ENCODE results near the gene COPS6. TPM values are rescaled to one million over a fixed set of nuclear protein-coding genes. Genes with fewer than 3 reads are reported as not detected.

Gene COPS6
- total RNA-seq: 85.2 TPM
- long read RNA-seq, transcript COPS6-201 (10 exons, 1,432 nt): major isoform, 350 of 366 reads
- long read RNA-seq, partial matches to known transcripts: 5 of 366 reads
- long read RNA-seq, other reads (novel, unspliced or antisense): 7 of 366 reads

- DNase-seq (ENCODE audit: low spot score): peak; percentile 94
These were observed at the start of gene COPS6 for GRCh38 chr7:100088621-100089457. TSS of gene COPS6 (plus strand) at chr7:100088969. CDS start at chr7:100088991, 22 bp downstream.

- DNase-seq (ENCODE audit: low spot score): no peak
These were observed 48.2 kb upstream of the COPS6 start for GRCh38 chr7:100040575-100040974.

GRCh38 chr7:100044718-100045117 is 44.1 kb upstream of the COPS6 start:
- DNase-seq (ENCODE audit: low spot score): no peak

GRCh38 chr7:100048680-100049079 is 40.1 kb upstream of the COPS6 start:
- DNase-seq (ENCODE audit: low spot score): no peak

GRCh38 chr7:100049441-100050291 is 39.1 kb upstream of the COPS6 start, which contains the start of gene ZSCAN21:
TSS of gene ZSCAN21 (plus strand) at chr7:100049774. CDS start at chr7:100057007, 7,233 bp downstream.
- peak; percentile 97 for DNase-seq (ENCODE audit: low spot score)

- DNase-seq (ENCODE audit: low spot score): no peak
These were observed 37.2 kb upstream of the COPS6 start for GRCh38 chr7:100051611-100052010.

GRCh38 chr7:100053215-100053614 is 35.6 kb upstream of the COPS6 start:
- DNase-seq (ENCODE audit: low spot score): no peak

- no peak for DNase-seq (ENCODE audit: low spot score)
These were observed 31.8 kb upstream of the COPS6 start for GRCh38 chr7:100057006-100057405.

GRCh38 chr7:100059251-100059739 is 29.5 kb upstream of the COPS6 start:
- no peak for DNase-seq (ENCODE audit: low spot score)

GRCh38 chr7:100061518-100062193 is 27.1 kb upstream of the COPS6 start:
- no peak for DNase-seq (ENCODE audit: low spot score)

GRCh38 chr7:100063376-100063775 is 25.4 kb upstream of the COPS6 start:
- DNase-seq (ENCODE audit: low spot score): no peak

GRCh38 chr7:100064162-100064561 is 24.6 kb upstream of the COPS6 start:
- DNase-seq (ENCODE audit: low spot score): no peak

GRCh38 chr7:100065452-100066186 is 23.1 kb upstream of the COPS6 start:
- DNase-seq (ENCODE audit: low spot score): no peak

- DNase-seq (ENCODE audit: low spot score): no peak
These were observed 21.8 kb upstream of the COPS6 start for GRCh38 chr7:100066953-100067352.

- DNase-seq (ENCODE audit: low spot score): no peak
These were observed 18.8 kb upstream of the COPS6 start for GRCh38 chr7:100069991-100070390.

- no peak for DNase-seq (ENCODE audit: low spot score)
These were observed 17.6 kb upstream of the COPS6 start for GRCh38 chr7:100071018-100071723.

GRCh38 chr7:100072462-100072861 is 16.3 kb upstream of the COPS6 start:
- DNase-seq (ENCODE audit: low spot score): no peak

GRCh38 chr7:100074841-100075240 is 13.9 kb upstream of the COPS6 start:
- DNase-seq (ENCODE audit: low spot score): no peak

GRCh38 chr7:100075418-100075817 is 13.4 kb upstream of the COPS6 start:
- DNase-seq (ENCODE audit: low spot score): no peak

- DNase-seq (ENCODE audit: low spot score): no peak
These were observed 11.6 kb upstream of the COPS6 start for GRCh38 chr7:100077205-100077604.
